ENCODE measurements around the gene PLXNA1. TPM values are rescaled to one million over a fixed set of nuclear protein-coding genes. Genes with fewer than 3 reads are reported as not detected.
A peak's percentile ranks its signal among the peaks of the same experiment; 100 is the strongest.

The PLXNA1 gene
- total RNA-seq, 2 donors from 2014 or later = 66.3 to 79.4 TPM

DNA sequence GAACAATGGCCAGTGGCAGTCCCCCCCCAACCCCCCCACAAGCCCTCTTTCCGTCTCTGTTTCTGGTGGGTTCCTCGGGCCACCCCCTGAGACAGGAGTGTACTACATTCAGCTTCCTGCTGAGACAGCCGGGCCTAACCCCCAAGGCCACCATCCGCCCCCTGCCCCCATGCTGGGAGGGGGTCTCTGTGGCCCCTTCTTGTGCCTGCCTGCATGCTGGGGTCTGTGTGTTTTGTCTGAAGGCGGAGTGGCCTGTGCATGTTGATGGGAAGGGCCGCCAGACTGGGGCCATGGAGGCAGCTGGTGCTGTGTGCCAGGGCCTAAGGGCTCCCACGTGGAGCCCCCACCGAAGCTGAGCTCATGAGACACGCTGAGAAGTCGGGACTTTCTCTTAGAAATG, 26.6 kb downstream of the PLXNA1 start:
- H3K36me3 Mint-ChIP-seq (ENCODE audit: low read depth) = peaks cover 31% of the 10 kb centered on the region
- 79 to 90% methylated on average over 5 to 10 of the region's 10 CpGs for WGBS, 2 experiments (ENCODE audit: insufficient coverage in 1 of 2, insufficient read length in 1 of 2)
- Histone ChIP-seq H3K4me3 (ENCODE audit: low read length) (no peak overlapping the region), H3K9ac (ENCODE audit: extremely low read depth, low read length, poor library complexity, severe bottlenecking) (no peak overlapping the region), H3K36me3 (ENCODE audit: control insufficient read depth, insufficient read depth, low read length) (peaks cover 46% of the 10 kb centered on the region), H3K27ac (ENCODE audit: low read depth, low read length) (peak overlapping the region; percentile 58), H3K9me3 (ENCODE audit: control insufficient read depth, low read length) (no peaks in the 10 kb centered on the region), H3K27me3 (ENCODE audit: control insufficient read depth, insufficient read depth, low read length, poor library complexity, severe bottlenecking) (no peaks in the 10 kb centered on the region), H3K4me1 (ENCODE audit: control insufficient read depth, insufficient read depth, low read length) (no peaks in the 10 kb centered on the region)
- H3K9me3 Mint-ChIP-seq = no peaks in the 10 kb centered on the region
- DNase-seq = no peak
- no peaks in the 10 kb centered on the region for H3K27me3 Mint-ChIP-seq (ENCODE audit: insufficient read depth)
- TF ChIP-seq, protein P1, sequence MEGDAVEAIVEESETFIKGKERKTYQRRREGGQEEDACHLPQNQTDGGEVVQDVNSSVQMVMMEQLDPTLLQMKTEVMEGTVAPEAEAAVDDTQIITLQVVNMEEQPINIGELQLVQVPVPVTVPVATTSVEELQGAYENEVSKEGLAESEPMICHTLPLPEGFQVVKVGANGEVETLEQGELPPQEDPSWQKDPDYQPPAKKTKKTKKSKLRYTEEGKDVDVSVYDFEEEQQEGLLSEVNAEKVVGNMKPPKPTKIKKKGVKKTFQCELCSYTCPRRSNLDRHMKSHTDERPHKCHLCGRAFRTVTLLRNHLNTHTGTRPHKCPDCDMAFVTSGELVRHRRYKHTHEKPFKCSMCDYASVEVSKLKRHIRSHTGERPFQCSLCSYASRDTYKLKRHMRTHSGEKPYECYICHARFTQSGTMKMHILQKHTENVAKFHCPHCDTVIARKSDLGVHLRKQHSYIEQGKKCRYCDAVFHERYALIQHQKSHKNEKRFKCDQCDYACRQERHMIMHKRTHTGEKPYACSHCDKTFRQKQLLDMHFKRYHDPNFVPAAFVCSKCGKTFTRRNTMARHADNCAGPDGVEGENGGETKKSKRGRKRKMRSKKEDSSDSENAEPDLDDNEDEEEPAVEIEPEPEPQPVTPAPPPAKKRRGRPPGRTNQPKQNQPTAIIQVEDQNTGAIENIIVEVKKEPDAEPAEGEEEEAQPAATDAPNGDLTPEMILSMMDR (conservative IDR thresholded peaks at IDR 0.05) = no peak
- peak overlapping the region; percentile 82 for H3K27ac Mint-ChIP-seq
- H3K4me1 Mint-ChIP-seq = no peaks in the 10 kb centered on the region
- H3K4me3 Mint-ChIP-seq = no peak overlapping the region

DNA sequence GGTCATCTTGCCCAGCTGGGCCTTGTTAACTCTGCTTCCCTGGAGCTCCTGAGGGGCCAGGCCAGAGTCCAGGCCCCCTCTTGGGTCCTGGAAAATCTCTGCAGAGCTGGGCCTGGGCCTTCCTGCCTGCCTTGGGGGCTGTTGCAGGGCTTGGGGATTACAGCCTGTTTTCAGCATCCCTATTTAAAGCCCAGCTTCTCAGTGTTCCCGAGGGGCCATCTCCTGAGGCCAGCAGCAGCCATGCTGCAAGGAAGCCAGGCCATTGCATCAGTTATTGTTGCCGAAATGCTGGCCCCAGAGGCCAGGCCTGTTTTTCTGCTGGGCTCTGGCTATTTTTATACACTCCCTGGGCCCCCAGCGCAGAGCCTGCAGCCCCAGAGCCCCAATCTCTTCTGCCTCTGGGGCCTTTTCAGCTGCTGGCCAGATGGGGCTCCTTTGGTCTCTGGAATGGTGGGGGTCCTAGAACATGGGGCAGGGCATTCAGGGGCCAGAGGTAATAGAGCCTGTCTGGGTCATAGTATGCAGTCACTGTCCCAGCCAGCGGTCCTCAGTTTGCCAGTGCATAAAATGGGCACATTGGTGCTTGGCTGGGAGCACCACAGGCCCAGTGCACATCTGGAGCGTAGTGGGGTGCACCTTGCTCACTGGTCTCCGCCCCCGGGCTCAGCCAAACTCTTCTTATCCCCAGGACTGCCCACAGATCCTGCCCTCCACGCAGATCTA, 28.5 kb downstream of the PLXNA1 start:
- Histone ChIP-seq H3K9ac (ENCODE audit: extremely low read depth, low read length, poor library complexity, severe bottlenecking) (no peak overlapping the region), H3K27me3 (ENCODE audit: control insufficient read depth, insufficient read depth, low read length, poor library complexity, severe bottlenecking) (no peaks in the 10 kb centered on the region), H3K4me1 (ENCODE audit: control insufficient read depth, insufficient read depth, low read length) (no peaks in the 10 kb centered on the region), H3K4me3 (ENCODE audit: low read length) (no peak overlapping the region), H3K9me3 (ENCODE audit: control insufficient read depth, low read length) (no peaks in the 10 kb centered on the region), H3K36me3 (ENCODE audit: control insufficient read depth, insufficient read depth, low read length) (peaks cover 51% of the 10 kb centered on the region), H3K27ac (ENCODE audit: low read depth, low read length) (peak overlapping the region; percentile 47)
- WGBS, 2 experiments (ENCODE audit: insufficient coverage in 1 of 2, insufficient read length in 1 of 2) = 95 to 96% methylated on average over 5 to 8 of the region's 8 CpGs
- DNase-seq = no peak
- TF ChIP-seq, protein P1 (conservative IDR thresholded peaks at IDR 0.05) = no peak
- H3K4me3 Mint-ChIP-seq = no peak overlapping the region
- peaks cover 28% of the 10 kb centered on the region for H3K36me3 Mint-ChIP-seq (ENCODE audit: low read depth)
- H3K27ac Mint-ChIP-seq = no peak overlapping the region
- no peaks in the 10 kb centered on the region for H3K27me3 Mint-ChIP-seq (ENCODE audit: insufficient read depth)
- no peaks in the 10 kb centered on the region for H3K9me3 Mint-ChIP-seq
- no peaks in the 10 kb centered on the region for H3K4me1 Mint-ChIP-seq

DNA sequence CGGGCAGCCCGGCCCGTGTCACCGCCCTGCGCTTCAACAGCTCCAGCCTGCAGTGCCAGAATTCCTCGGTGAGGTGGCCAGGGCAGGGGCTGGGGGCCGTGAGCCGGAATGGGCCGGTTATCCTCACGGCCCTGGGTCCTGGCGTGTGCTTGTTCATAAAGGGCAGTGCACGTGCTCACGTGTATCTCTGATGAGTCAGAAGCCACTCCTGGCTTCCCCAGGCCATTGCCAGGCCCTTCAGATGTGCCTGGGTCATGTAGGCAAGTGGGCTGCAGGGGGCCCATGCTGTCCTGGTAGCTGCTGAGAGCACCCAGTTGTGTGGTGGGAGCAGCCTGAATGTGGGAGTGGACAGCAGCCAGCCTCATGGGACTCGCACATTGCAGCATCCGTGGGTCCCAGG, 29.2 kb downstream of the PLXNA1 start:
- no peaks in the 10 kb centered on the region for H3K4me1 ChIP-seq (ENCODE audit: control insufficient read depth, insufficient read depth, low read length)
- H3K9me3 Mint-ChIP-seq = no peaks in the 10 kb centered on the region
- H3K9me3 ChIP-seq (ENCODE audit: control insufficient read depth, low read length) = no peaks in the 10 kb centered on the region
- no peak overlapping the region for H3K4me3 ChIP-seq (ENCODE audit: low read length)
- H3K27me3 Mint-ChIP-seq (ENCODE audit: insufficient read depth) = no peaks in the 10 kb centered on the region
- H3K4me3 Mint-ChIP-seq = no peak overlapping the region
- H3K27ac ChIP-seq (ENCODE audit: low read depth, low read length) = no peak overlapping the region
- peaks cover 29% of the 10 kb centered on the region for H3K36me3 Mint-ChIP-seq (ENCODE audit: low read depth)
- no peaks in the 10 kb centered on the region for H3K4me1 Mint-ChIP-seq
- H3K27ac Mint-ChIP-seq = no peak overlapping the region
- no peak for DNase-seq
- no peaks in the 10 kb centered on the region for H3K27me3 ChIP-seq (ENCODE audit: control insufficient read depth, insufficient read depth, low read length, poor library complexity, severe bottlenecking)
- 96 to 99% methylated on average over 15 of the region's 15 CpGs for WGBS, 2 experiments (ENCODE audit: insufficient coverage in 1 of 2, insufficient read length in 1 of 2)
- TF ChIP-seq, protein P1 (conservative IDR thresholded peaks at IDR 0.05) = no peak
- H3K9ac ChIP-seq (ENCODE audit: extremely low read depth, low read length, poor library complexity, severe bottlenecking) = no peak overlapping the region
- H3K36me3 ChIP-seq (ENCODE audit: control insufficient read depth, insufficient read depth, low read length) = peaks cover 45% of the 10 kb centered on the region
